NCI-H2029 (cell line): ENCODE data around the gene CDHR3.
"Not testable (repeated sequence)": the region's sequence is repeated elsewhere in the genome, so short reads cannot be mapped to it uniquely, and the experiment has no call there.

Experiments used
- DNase-seq: peaks from one replicate; lab custom pipeline; 2025; lab: John Stamatoyannopoulos, UW

Gene CDHR3, protein sequence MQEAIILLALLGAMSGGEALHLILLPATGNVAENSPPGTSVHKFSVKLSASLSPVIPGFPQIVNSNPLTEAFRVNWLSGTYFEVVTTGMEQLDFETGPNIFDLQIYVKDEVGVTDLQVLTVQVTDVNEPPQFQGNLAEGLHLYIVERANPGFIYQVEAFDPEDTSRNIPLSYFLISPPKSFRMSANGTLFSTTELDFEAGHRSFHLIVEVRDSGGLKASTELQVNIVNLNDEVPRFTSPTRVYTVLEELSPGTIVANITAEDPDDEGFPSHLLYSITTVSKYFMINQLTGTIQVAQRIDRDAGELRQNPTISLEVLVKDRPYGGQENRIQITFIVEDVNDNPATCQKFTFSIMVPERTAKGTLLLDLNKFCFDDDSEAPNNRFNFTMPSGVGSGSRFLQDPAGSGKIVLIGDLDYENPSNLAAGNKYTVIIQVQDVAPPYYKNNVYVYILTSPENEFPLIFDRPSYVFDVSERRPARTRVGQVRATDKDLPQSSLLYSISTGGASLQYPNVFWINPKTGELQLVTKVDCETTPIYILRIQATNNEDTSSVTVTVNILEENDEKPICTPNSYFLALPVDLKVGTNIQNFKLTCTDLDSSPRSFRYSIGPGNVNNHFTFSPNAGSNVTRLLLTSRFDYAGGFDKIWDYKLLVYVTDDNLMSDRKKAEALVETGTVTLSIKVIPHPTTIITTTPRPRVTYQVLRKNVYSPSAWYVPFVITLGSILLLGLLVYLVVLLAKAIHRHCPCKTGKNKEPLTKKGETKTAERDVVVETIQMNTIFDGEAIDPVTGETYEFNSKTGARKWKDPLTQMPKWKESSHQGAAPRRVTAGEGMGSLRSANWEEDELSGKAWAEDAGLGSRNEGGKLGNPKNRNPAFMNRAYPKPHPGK

DNA sequence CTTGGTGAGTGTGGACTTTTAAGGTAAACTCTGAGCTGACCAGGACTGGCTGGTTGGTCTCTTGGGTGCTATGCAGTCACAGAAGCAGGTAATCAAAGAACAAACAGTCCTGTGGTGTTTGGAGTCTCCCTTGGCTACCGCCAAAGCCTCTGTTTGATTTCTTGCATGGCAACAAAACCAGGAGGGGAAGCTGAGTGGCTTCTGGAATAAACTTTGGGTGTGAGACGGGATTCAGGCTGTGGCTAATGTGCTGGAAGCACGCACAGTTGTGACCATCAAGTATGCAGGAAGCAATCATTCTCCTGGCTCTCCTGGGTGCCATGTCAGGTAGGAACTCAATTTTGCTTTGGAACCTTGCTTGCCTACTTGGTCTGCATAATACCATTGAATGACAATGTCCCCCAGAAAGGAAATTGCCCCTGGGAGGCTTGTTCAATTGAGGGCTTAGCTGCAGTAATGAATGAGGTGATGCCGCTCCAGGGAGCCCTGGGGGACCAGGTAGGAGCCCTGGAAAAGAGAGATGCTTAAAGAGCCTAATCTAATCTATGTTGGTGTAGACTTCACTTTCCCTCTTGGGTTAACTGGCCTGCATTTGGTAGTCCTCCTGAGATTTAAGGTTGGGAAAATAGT is at the start of gene CDHR3:
CDHR3 (plus strand) TSS at position 227 of the 630 bp plus-strand sequence; CDS start at position 282, 55 bp downstream.
- peak; percentile 66 for DNase-seq

DNA sequence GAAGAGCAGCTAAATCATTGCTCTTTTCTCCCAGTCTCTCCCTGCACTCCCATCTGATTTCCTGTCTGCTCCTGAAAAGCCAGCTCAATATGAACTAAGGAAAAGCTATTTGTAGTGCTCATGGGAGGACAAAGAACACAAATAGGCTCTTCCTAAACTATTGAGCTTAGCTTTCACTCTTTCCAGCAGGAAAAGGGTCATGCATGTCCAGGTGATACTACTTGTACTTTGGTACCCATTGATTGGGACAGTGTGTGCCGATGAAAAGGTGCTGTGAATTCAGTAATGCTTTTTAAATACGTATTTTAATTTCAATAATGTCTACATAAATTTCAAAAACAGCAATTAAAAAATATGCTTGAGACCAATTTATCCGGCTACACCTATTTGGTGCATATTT is 49.1 kb upstream of the CDHR3 start:
- DNase-seq, result no peak

DNA sequence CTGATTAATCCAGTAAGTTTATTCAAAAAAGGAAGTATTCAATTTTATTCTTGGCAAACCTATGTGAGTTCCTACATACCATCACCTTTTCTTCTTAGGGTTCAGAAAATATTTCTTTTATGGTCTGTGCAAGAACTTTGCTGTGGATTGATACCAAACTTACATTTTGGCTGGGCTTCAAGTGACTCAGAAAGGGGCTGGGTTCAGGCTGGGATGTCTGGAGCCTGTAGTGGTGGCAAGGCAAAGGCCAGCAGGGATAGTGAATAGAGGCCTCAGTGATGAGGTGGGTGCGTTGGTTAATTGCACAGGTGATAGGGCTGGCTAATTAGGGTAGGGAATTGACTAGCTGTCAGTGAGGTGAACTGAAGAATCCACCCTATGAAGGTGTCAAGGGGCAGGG is 46.5 kb upstream of the CDHR3 start:
- no peak for DNase-seq

DNA sequence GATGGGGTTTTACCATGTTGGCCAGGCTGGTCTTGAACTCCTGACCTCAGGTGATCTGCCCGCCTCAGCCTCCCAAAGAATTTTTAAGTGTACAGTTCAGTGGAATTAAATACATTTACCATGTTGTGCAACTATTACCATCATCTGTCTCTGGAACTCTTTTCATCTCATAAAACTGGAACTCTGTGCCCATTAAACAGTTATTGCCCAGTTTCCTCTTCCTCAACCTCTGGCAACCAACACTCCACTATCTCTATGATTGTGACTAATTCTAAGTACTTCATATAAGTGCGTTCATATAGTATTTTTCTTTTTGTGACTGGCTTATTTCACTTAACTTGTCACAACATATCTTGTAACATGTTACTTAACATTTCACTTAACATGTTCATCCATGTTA is 45.4 kb upstream of the CDHR3 start:
- no peak for DNase-seq

DNA sequence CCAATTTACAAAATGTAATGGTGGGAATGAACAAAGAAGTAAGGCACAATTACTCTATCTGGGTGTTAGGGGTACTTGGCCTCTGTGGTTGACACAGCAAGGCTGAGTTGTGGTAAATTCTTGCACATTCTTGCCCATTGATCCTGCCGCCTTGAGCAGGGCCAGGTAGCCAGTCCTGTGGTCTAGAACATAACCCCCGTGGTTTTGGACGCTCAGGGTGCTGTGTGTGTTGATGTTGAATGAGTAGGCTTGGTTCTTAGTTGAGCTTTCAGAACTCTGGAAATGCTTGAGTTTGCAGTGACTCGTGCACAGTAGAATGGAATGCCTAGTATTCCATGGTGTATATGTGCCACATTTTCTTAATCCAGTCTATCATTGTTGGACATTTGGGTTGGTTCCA is 42.3 kb upstream of the CDHR3 start:
- DNase-seq, result no peak

DNA sequence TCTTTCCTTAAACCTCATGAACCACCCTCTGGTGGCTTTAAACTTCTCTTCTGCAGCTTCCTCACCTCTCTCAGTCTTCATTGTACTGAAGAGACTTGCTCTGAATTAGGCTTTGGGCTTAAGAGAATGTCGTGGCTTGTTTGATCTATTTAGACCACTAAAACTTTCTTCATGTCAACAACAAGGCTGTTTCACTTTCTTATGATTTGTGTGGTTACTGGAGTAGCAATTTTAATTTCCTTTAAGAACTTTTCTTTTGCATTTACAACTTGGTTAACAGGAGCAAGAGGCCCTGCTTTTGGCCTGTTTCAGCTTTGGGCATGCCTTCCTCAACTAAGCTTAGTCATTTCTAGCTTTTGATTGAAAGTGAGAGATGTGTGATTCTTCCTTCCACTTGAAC is 38.1 kb upstream of the CDHR3 start:
- no peak for DNase-seq

DNA sequence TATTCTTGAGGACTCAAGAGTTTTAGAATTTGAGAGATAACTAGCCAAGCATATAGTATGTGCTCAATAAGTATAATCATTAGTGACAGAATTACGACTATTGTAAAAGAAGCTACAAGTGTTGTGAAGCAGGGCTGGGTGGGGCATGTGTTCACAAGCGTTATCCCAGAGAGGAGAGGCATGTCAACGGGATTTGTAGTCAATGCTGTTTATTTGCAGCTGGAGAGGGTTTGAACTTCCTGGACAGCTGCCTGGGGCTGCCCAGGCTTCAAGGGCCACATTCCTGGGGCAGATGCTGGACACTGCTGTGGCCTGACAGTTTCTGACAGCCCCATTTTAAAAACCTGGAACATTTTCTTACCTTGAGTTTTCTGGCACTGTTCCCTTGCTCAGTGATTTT is 36.9 kb upstream of the CDHR3 start:
- DNase-seq, result no peak

DNA sequence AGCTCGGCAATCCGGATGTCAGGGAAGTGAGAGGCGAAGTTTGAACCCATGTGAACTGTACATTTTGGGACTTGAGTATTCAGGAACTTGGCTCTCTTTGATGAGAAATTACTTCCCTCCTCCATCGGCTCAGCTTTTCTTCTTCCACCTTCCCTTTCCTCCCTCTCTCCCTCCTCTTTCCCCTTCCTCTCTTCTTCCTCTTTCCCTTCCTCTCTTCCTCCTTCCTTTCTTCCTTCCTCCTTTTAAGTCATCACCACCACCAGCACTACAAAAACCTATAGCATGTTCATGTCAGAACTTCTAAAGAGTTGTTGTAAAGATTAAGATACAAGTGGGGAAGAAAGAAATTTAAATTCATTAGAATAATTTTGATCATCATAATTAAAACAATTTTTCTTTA is 31.9 kb upstream of the CDHR3 start:
- DNase-seq, result no peak

DNA sequence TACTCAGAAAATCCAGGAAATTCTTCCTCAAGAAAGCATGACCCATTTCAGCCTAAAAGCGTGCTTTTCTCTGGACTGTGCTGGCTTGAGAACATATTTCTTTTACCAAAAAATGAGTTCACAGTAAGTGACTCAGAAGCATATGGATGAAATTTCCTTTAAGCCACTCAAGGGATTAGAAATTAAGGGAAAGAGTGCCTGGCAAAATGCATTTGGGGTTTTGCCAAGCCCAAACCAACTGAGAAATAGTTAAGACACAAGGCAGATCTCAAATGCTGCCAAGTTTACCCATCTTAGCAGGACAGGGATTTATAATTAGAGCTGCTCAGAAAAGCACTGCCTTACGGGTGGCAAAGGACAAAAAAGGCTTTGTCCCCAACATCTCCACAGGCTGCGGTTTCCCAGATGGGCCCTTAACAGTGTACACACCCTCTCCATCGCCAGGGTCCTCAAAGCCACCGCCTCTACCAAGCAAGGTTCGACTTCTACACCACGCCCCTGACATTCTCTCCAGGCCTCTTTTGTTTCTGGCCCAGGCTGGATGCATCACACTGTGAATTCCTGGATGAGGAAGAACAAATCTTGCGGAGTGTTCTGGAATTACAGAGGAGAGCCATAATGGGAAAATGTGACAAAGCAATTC is 30.1 kb upstream of the CDHR3 start:
- no peak for DNase-seq

DNA sequence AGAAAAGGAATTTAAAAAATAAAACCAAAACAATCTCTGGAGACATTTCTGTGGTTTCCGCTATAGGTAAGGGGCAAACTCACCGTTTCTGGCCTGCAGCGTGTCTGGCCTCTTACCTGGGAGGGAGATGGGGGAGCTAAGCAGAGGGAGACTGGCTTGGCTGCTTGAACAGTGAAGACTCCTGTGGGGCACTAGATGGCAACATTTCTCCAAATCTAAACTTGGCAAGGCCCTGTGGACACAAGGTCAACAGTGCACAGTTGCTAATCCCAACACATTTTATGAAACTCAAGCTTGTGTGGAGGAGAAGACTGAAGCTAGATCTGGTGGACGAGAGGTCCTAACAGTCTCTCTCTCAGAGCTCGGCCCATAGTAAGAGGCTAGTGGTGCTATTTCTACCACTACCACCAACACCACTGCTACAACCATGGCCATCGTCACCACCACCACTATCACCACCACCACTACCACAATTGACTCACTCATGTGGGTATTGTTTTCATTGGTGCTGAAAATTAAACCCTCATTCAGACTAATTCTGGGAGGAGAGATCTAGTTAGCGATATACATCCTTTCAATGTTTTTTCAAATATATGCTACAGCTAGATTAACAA is 28.4 kb upstream of the CDHR3 start:
- peak; percentile 84 for DNase-seq

DNA sequence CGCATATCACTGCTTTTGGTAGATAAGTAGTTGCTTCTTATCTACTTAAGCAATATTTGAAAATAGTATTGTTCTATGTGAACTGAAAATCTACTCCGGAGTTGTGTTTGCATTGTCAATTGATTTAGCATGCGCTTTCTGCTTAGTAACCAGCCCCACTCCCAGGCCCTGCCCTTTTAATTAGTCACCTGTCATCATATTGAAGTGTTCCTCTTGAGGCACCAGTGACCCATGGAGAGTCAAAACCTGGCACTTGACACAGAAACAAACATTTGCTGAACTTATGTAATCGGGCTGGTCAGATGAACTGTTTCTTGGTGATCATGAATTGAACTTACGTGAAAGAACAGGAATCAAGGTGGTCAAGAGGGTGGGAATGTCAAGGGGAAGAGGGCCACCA is 27.8 kb upstream of the CDHR3 start:
- DNase-seq, result peak; percentile 90

DNA sequence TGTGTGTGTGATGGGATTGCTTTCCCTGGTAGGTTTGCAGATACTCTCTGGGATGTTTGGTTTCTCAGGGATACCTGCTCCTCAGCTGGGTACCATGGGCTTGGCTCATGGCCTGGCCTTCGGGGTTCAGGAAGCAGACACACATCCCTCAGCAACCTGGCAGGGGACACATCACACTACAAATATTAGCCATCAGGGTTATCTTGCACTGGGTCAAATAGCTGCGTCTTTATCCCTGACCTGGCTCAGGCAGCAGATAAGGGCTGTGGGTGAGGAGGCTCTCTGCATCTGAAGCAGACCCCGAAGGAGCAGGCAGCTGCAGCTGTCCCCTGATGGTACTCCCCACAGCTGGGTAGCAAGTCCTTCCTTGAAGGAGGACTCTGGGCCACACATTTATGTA is 25.7 kb upstream of the CDHR3 start:
- DNase-seq, result no peak

DNA sequence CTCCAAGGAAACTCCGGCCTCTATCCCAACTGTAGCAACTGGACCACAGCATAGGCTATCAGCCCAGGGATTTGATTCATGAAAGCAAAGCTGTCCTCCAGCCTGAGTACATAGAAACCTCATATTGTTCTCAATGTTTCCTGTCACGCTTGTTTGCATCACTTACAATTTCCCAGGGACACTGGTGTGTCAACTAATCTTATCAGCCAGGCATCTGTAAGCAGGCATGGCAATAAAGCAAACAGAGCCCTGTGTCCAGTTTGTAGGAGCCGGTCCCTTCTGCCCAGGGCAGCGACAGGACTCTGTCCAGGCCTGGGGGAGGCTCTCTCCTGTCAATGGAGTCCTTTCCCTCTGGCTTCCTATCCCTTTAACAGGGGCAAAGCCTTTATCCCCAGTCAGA is 23.0 kb upstream of the CDHR3 start:
- peak; percentile 73 for DNase-seq

DNA sequence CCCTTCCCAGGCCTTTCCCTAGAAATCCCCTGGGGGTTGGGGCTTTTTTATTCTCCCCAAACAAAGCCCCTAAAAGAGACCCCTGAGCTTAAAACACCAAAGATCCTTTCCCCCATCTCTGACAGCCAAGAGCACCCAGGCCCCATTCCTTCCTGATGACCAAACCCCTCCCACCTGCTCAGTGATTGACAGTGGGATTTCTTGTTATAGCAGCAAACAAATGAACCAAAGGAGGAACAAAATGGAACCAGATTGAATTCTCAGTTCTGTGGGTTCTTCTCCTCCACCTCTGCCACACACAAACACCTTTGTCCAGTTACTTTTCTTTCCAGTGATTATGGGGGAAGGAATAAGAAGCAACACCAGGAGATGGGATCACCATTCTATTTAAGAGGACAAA is 21.5 kb upstream of the CDHR3 start:
- DNase-seq, result no peak

DNA sequence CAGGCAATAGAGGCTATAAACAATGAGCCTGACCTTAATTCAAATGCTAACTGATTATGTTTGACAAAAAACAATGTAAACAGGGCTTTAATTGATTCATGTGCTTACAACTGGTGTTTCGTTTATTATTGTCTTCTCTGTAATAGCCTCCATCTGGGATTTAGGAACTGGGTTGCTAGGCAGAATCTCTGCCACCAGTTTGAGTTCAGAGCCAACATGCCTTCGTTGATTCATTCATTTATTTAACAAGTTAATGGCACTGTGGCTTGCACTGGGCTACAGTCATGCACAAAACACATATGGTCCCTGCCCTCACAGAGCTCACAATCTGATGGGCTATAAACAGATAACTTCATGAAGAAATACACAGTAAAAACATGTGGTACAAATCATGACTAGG is 19.6 kb upstream of the CDHR3 start:
- no peak for DNase-seq

DNA sequence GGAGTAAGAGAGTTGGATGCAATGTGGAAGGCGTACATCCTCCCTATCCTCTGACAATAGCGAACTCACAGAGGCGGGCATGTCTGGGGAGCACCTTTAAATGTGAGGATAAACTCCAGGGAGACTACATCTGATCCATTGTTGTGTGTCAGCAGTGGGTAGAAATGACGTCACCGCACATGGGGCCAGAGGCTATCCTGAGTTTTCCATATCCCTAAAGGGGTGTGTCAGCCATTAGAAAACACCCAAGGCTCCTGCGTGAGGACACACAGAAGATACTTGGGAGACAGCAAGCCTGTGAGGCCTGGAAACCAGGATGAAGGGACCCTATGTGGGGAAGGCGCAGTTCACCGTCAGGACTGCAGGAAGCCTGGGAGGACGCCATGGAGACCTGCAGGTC is 17.2 kb upstream of the CDHR3 start:
- DNase-seq, result no peak

DNA sequence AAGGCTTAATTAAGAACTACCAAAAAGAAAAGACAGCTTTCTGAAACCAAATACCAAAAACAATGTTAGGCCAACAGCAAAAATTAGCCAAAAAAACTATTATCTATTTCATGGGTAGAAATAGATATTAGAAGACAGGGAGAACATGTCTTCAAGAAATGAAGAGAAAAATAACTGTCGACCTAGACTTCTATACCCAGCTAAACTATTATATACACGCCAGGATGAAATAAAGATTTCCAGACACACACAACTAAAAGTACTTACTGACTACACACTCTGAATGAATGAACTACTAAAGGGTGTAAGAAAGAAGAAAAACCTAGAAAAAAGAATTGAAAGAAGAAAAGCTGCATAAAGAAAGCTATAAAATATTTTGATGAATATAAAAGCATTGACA is 11.5 kb upstream of the CDHR3 start:
- DNase-seq, result no peak

DNA sequence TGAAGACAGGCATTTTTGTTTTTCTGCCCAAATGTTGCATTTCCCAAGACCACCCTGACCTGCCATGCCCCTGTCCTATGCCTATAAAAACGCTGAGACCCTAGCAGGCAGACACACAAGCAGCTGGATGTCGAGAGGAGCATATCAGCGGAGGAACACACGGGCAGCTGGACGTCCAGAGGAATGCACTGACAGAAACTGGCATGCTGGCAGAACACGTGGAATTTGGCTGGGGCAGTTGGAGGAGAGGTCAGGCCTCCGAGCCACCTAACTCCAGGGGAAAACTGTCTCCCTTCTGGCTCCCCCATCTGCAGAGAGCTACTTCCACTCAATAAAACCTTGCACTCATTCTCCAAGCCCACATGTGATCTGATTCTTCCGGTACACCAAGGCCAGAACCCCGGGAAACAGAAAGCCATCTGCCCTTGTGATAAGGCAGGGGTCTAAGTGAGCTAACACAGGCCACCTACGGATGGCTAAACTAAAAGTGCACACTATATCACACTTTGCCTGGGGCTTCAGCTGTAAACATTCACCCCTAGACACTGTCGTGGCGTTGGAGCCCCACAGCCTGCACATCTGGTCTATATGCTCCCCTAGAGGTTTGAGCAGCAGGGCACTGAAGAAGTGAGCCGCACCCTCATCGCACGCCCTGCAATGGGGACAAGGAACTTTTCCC is 10.0 kb upstream of the CDHR3 start:
- DNase-seq, result no peak

DNA sequence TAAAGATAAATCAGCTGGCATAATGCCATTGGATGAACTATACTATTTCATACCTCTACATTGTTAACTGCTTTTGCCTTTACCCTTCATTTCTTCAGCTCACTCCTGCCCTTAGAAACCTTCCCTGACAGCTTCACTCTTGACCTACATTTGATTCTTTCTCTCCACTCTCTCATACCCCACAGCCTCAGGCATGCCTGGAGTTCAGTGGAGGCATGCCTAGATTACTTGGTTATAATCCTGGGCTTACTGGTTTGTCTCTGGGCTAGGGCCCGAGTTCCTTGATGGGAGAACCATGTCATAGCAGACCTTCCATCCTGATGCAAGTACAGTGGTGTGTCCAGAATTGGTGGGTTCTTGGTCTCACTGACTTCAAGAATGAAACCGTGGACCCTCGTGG is 8.4 kb upstream of the CDHR3 start:
- no peak for DNase-seq

DNA sequence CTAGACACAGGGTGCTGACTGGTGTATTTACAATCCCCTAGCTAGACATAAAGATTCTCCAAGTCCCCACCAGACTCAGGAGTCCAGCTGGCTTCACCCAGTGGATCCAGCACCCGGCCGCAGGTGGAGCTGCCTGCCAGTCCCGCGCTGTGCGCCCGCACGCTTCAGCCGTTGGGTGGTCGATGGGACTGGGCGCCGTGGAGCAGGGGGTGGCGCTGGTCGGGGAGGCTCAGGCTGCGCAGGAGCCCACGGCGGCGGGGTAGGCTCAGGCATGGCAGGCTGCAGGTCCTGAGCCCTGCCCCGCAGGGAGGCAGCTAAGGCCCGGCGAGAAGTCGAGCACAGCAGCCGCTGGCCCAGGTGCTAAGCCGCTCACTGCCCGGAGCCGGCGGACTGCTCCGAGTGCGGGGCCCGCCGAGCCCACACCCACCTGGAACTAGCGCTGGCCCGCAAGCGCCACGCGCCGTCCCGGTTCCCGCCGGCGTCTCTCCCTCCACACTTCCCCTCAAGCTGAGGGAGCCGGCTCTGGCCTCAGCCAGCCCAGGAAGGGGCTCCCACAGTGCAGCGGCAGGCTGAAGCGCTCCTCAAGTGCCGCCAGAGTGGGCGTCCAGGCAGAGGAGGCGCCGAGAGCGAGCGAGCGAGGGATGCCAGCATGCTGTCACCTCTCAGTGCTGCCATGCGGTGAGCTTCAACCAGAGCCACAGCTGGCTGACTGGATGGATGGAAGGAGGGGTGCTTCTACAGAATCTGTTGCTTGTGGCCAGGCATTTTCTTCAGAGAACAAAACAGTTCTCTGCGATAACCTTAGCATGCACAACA is 7.2 kb upstream of the CDHR3 start:
- DNase-seq, result not testable (repeated sequence)
